H54 (cell line): Measurements from ENCODE around the gene PRKCE.

ENCODE experiments used
- DNase-seq: peaks from one replicate; pipeline ENCODE4 v3.0.0; 2011; ENCODE audit warnings: low spot score, mixed read lengths; ENCODE audit not compliant: insufficient read length
- FAIRE-seq: peaks from 3 replicates; lab custom pipeline; 2011; peaks lifted over from hg19 to GRCh38; lab: Jason Lieb, UNC
- POLR2A ChIP-seq: IDR thresholded peaks from 2 replicates; pipeline ENCODE4 v1.6.1; 2011; ENCODE audit warnings: low read depth, mild to moderate bottlenecking, low read length

The PRKCE gene

DNA sequence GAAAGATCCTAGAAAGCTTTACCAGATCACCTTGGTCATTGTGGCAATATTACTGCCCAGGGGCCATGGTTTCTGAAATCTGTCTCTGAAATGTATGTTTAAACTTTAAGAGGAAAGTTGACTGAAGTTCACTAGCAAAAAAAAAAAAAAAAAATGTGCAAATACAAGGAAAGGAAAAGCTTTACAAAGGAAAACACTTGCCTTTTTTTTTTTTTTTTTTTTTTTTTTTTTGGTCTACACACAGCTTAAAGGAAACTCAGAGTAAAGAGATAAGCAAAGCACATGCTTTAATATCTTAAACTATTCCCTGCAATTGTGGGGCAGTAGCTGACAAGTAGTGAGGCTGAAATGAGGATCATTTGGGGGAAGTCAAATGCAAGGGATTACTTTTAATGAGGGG, 471.5 kb downstream of the PRKCE start:
- DNase-seq (no peak), FAIRE-seq (no peak)
- no peak for TF ChIP-seq POLR2A

DNA sequence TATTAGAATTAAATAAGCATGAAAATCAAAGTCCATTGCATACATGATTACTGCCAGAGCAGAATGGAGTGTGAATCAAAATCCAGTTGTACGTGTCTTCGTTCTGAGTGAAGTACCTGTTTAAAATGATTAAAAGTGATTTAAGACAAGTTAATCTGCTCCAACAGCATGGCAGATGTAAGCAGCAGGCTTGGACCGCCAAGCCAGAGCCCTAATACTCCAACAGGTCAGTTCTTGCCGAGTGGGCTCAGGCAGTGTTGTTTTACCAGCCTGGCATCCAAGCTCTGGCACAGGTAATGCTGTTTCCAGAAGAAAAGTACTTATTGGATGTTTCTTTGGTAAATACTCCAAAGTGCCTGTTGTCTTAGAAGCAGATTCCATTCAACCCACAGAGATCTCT, 474.3 kb downstream of the PRKCE start:
- FAIRE-seq (no peak), DNase-seq (no peak)
- TF ChIP-seq POLR2A = no peak

DNA sequence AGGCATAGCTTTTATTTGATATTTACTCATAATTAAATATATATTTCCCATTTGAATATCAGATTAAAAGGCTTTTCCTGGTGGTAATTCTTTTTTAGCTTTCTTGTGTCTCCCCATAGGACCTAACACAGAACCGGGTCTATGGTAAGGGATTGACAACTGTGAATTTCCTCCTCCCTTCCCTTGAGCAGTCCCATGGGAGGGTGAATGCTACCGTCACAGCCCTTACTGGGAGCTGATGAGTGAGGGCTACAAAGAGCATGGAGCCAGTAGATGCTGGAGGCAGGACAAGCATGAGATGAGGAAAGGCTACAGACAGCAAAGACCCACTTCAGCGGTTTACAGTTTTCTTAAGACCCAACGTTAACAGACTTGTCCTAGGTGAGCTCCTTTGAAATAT, 475.1 kb downstream of the PRKCE start:
- TF ChIP-seq POLR2A = no peak
- FAIRE-seq (no peak), DNase-seq (no peak)

DNA sequence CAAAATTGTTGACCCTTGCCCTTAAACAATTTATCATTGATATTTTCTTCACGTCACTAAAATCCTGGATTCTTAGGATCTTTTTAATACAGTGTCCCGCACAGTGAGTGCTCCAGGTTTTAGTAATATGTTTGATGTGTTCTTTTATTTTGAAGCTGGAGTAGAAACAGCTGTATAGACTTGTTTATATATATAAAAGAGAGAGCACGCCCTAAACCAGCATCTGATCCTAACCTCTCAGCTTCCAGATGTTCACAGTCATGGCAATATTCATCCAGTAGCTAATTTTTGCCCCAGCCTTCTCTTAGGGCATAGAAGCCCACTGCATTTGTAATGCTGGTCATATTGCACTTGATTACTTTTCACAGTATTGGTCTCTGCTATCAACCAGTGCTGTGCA, 475.7 kb downstream of the PRKCE start:
- DNase-seq (no peak), FAIRE-seq (no peak)
- TF ChIP-seq POLR2A = no peak

DNA sequence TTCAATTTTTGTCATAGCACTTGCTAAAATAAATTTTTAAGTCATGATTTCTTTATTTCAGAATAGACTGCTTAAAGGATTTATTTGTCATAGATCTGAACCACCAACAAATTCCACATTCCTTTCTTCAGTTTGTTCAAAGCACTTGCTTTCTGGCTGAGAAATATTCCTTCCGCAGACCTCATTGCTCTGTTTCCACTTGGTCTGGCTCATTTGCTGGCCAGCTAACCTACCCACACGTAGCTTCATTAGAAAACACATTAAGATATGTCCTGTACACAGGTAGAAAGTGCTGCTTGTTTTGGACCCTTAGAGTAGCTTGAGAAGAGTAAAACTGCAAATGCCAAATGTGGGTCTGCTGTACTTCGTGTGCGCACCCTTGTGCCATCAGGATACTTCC, 479.0 kb downstream of the PRKCE start:
- no peak for DNase-seq
- no peak for FAIRE-seq
- TF ChIP-seq POLR2A = no peak

DNA sequence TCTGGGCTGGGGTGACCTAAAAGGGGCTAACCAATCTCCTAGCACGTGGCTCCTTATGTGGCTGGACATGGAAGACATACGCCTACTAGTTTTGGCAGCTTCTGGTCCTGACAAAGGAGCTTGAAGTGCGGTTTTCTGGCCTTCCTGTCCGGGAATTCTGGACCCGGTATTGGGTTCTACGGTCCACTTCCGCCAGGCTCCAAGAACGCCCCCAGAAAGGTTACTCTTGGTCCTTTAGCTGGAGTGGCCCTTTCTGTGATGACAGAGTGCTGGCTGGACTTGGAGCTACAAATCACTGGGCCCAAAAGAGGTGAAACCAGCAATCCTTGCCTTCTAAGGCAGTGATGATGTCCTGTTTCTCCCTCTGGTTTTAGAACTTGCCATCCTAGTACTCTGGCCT, 481.5 kb downstream of the PRKCE start:
- no peak for TF ChIP-seq POLR2A
- DNase-seq (no peak), FAIRE-seq (no peak)

DNA sequence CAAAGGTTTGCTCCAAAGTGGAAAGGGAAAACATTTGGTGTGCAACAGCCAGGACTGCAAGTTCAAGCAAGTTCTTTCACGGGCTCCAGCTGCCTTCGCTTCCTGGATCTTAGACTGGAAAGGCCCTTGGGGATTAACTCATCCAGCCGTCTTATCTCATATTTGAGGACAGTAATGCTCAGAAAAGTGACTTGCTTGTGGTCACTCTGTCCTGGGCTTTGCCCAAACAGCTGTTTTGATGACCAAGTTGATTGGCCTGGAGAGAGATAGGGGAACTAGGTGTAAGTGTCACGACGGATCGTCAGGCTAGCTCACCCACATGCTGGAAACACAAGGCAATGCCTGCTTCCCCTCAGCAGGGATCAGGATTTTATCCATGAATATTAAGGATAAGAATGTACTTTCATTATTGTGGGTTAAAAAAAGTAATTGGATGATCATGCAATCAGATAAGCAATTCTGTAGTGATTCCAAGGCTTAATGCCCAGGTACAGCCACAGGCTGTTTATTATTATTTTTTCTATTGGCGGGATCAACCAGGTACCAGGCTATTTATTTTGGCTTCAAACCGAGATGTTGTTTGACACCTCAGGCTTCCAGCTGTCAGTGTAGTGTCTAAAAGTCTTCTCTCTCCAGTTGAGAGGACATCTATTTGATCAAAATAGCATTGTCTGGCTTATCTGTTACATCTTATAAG, 483.2 kb downstream of the PRKCE start:
- no peak for TF ChIP-seq POLR2A
- FAIRE-seq (no peak), DNase-seq (no peak)

DNA sequence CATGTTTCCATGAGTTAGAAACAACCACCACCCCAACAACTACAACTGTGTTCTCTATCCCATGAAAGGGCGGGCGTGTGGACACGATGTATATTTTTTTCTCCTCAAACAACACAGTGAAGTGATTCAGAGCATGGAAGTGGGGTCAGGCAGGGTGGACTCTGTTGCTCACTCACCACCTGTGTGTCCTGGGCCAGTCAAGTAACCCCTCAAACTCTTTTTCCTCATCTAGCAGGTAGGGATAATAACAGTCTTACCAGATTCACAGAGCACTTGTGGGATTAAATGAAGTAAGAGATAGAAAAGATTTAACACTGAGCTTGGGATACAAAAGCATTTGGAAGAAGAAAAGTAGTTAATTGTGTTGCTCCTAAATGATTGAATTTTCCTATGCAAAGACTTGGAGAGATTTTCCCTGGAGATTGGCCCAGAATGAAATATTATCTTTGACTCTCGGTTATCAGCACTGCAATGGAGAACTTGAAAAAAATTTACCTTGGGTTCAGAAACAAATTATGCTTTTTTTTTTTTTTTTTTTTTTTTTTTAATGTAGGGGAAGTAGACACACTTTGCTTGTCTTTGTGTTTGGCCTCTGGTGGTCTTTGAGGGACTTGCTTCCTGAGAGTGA, 483.9 kb downstream of the PRKCE start:
- DNase-seq (no peak), FAIRE-seq (no peak)
- no peak for TF ChIP-seq POLR2A

DNA sequence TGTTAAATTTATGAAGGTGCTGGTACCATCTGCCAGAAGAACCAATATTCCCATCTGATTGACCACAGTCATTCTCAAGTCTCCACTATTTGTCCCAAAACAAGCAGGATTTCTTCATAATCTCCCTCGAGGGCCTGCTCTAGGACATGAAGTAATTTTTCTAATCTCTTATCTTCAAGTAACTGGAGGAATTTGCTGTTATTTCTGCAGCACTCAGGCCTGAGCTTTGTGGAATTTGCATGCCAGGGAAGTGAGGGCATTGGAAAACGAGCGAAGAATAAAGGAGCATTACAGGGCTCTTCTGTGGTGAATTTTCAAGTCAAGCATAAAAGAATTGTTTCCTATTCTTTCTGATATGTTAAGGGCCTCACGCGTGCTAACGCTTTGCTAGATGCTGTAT, 484.5 kb downstream of the PRKCE start:
- DNase-seq (no peak), FAIRE-seq (no peak)
- no peak for TF ChIP-seq POLR2A

DNA sequence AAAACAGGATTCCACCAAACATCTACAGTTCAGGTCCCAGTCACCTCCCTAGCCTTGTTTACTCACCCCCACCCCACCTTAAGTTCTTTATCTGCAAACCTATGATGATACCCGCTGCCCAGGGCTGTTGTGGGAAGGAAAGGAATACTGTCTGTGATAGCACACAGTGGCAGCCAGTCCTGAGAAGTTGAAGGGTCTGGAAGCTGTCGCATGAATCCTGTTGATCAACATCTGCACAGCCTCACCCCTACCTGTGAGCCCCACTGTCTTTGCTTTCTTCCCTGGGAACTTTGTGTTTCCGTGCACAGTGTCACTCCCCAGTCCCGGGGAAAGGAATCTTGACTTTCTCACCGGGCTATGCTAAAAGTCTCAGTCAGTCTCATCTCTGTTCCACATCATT, 485.0 kb downstream of the PRKCE start:
- FAIRE-seq = no peak
- DNase-seq = no peak

DNA sequence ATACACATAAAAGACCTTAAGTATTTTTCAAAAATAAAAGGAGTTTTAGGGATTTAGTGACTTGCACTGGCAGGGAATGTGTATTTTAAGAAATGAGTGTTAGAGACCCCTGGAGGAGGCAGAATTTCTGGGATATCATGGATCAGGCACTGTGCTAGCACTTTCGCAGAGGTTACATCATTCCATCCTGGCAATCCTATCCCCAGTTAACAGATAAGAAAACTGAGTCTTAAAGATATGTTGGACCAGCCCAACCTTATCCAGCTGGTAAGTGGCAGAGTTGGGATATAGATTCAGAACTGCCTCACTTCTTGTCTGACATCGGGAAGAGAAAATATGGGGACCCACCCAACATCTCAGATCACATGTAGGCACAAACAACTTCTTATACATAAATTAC, 485.5 kb downstream of the PRKCE start:
- FAIRE-seq = no peak
- TF ChIP-seq POLR2A = no peak
- DNase-seq = no peak

More for the DNA sequence above, 485.0 kb downstream of the PRKCE start:
- no peak for TF ChIP-seq POLR2A

DNA sequence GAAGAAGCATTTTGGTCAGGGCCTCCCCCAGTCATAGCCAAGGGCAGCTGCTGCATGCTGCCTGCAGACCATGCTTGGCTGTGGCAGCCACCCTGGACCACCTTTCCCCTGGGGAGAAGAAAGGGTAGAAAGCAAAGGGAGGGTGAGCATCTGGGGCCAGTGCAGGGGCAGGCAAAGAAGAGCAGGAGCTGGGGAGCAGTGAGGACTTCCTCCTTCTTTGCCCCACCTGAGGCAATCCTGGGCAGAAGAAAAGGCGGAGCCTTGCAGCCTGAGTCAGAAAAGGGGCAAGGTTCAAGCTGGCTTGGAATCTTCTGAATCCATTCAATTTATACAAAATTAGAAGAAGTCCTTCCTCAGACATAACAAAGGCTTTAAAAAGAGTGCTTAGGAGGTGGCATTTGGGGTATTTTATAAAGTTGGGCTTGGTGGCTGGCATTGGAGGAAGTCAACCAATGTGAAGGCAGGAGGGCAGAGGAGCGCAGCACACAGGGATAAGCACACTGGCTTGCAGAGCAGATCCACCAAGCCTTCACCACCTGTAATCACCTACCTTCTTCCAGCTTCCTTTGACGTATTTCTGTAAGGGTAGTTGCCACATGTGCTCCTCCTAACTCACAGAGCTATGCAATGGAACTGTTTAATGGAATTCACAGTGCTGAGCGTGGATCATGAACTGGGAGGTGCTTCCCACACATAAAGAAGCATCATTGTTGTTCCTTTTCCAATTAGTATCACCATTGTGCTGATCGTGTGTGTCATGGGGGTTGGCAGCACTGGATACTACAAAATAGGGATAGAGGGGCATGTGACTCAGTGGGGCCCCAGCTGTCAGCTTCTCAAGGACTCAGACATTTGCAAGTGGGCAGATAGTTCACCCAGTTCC, 491.3 kb downstream of the PRKCE start:
- TF ChIP-seq POLR2A = no peak
- FAIRE-seq (no peak), DNase-seq (no peak)

DNA sequence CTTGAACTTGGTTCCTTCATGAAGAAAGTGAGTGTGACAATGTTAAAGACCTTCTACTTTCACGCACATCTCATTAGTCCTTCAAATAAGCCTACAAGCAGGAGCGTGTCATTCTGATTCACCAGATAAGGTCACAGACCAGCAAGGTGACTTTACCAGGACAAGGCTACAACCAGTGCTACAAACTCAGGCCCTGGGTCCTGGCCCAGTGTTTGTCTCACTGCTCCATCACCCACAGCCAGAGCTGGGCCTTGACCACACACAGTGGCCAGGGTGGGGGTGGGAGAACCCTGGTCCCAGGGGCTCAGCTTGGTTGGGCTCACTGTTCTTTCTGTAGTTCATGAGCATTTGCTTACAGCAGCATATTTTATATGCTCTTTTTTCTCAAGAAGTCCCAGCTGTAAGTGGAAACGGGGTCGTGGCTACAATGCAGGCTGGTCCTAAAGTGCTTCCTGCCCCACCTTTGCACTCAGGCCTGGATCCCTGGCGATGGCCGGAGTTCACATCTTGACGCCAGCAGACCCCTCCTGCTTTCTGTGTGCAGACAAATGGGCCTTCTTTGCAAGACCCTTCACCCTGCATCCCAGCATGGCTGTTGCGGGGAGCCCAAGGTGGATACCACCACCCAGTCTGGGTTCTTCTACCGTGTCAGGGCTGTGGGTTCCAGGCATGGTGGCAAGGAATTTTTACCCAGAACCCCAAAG, 492.1 kb downstream of the PRKCE start:
- TF ChIP-seq POLR2A = no peak
- no peak for DNase-seq
- FAIRE-seq = no peak
